HG02852 (cell line): Measurements from ENCODE around the gene ZNF155.

ENCODE experiments used
- ATAC-seq: cut with Tn5 transposase; IDR thresholded peaks from one replicate; pipeline ENCODE4 v1.9.1; 2021; ENCODE audit warnings: mild to moderate bottlenecking, moderate library complexity; ENCODE audit not compliant: unreplicated experiment

Gene ZNF155

DNA sequence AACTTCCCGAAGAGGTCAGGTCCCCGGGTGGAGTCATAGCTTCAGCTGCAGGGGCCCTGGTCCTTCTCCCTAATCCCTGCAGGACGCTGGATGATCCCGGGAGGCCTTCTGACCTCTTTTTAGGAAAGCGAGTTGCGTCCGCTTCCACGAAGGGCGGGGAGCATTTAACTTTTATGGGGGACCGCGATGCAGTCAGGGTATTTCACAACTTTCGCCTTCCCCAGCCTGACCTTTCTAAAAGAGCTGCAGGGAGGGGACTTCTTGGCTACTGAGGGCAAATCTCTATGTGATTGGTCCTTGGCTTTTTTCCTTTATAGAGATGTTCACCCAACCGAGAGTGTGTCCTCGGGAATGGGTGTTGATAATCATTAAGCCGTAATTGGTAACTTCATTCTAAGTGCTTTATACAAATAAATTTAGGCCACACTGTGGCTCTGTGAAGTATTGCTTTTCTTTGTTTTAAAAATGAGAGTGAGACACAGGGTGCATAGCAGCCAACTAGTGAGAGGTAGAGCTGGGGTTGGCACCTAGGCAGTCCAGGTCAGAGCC, 19.5 kb downstream of the ZNF155 start:
- ATAC-seq: peak; percentile 14

DNA sequence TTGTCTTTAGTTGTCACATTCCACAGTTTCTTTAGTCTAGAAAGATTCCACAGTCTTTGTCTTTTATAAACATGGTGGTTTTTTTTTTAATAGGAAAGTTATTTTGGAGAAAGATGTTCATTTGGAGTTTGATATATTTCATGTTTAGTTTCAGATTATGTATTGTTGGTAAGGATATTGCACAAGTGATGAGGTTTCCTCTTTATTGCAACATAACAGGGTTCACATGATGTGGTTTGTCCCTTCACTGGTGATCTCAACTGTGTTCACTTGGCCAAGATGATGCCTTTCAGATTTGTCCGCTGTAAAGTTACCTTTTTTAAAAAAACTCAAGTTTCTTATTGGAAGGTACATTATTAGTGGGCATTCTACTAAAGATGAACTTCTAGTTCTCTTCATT, 22.0 kb downstream of the ZNF155 start:
- no peak for ATAC-seq

DNA sequence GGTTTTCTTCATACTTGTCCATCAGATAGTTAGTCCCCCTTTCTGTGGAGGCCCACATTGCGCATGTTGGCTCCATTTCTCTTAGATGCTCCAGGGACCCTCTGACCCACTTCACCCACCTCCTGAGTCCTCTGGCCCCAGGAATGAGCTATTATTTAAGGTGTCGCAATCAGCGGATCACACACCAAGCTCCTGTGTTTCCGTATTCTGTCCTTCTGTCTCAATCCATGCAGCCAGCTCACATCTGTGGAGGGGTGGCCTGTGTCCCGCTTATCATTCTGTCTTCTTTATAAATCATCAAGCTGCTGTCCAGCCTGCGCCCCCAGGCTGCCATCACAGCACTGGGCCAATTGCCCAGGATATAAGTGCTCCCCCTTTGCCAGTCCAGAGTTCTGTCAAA, 23.5 kb downstream of the ZNF155 start:
- no peak for ATAC-seq

DNA sequence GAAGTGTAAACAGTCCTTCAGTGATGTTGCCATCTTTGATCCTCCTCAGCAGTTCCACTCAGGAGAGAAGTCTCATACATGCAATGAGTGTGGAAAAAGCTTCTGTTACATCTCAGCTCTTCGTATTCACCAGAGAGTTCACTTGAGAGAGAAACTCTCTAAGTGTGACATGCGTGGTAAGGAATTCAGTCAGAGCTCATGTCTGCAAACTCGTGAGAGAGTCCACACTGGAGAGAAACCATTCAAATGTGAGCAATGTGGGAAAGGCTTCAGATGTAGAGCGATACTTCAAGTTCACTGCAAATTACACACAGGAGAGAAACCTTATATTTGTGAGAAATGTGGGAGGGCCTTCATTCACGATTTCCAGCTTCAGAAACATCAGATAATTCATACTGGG, 26.5 kb downstream of the ZNF155 start:
- ATAC-seq: no peak

DNA sequence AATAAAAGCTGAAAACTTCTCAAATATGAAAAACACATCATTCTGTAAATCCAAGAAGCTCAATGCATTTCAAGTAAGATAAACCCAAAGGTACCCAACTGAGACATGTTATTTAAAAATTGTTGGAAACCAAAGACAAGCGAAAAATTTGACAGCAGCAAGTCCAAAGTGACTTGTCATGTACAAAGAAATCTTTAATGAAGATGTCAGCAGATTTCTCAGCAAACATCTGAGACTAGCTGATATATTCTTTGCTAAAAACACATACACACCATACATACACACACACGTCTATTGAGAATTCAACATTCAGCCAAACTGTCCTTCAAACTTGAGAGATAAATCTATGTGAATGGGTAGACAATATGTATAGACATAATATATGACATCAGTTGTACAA, 35.5 kb downstream of the ZNF155 start:
- ATAC-seq: no peak

DNA sequence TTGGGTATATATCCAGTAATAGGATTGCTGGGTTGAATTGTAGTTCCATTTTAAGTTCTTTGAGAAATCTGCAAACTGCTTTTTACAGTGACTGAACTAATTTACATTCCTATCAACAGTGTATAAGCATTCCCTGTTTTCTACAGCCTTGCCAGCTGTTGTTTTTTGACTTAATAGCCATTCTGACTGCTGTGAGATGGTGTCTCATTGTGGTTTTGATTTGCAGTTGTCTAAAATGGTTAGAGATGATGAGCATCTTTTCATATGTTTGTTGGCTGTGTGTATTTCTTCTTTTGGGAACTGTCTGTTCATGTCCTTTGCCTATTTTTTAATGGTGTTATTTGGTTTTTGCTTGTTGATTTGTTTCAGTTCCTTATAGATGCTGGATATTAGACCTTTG, 37.2 kb downstream of the ZNF155 start:
- no peak for ATAC-seq

DNA sequence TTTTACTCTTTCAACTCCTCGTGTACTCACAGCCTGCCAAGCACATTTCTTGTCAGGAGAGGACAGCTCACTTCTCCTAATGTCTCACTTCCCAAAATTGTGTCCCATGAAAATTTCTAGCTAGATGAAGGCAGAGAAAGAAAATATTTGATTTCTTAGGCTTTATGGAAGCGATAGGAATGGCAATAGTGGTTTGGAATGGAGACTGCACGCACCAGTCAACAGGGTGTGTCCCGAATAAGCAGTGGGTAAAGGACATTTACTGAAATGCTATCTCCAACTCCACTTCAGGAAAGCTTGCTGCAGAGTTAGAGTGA, 40.9 kb downstream of the ZNF155 start:
- no peak for ATAC-seq

DNA sequence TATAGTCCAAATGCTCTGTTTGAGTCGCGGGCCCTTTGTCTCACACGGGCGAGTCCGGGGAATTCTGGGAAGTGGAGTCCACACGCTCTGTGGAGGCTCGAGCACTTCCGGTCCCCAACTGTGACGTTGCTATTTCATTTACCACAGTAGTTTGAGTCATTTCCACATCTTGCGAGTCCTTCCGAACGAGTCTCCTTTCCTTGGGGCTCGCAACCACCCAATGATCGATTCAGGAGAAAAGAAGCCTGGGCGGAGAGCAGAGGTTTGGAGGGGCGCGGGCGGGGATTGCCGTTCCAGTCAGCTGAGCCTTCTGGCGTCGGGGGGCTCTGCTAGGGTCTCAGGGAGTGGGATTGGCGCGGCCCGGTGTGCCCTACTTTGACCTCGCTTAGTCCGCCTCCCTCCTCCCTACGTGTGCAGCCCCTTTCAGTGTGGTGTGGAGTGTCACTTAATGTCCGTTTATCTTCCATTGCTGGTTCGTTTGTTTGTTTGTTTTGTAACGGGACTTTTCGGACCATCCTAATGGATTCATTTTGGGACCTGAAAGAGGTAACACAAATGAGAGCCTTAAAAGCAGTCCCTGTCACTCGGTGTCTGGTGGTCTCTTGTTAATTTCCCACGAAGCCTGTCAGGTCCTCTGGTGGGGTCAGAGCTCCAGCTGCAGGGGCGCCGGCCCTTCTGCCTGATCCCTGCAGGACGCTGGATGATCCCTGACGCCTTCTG, 41.4 kb downstream of the ZNF155 start, which contains the start of gene ZNF222:
Gene ZNF222 (plus strand): TSS at position 163 of the 720 bp plus-strand sequence. CDS start 58 bp downstream, at position 221.
- peak; percentile 93 for ATAC-seq

DNA sequence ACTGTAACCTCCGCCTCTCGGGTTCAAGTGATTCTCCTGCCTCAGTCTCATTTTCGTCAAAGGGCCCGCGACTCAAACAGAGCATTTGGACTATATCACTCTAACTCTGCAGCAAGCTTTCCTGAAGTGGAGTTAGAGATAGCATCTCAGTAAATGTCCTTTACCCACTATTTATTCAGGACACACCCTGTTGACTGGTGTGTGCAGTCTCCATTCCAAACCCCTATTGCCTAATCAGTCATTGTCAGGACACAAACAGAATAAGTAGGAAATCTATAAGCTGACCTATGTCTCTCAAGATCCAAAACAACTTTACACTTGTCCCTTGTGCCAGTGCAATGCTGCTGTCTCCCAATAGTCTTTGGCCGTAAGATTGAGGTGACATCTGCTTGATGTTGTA, 42.6 kb downstream of the ZNF155 start:
- no peak for ATAC-seq

DNA sequence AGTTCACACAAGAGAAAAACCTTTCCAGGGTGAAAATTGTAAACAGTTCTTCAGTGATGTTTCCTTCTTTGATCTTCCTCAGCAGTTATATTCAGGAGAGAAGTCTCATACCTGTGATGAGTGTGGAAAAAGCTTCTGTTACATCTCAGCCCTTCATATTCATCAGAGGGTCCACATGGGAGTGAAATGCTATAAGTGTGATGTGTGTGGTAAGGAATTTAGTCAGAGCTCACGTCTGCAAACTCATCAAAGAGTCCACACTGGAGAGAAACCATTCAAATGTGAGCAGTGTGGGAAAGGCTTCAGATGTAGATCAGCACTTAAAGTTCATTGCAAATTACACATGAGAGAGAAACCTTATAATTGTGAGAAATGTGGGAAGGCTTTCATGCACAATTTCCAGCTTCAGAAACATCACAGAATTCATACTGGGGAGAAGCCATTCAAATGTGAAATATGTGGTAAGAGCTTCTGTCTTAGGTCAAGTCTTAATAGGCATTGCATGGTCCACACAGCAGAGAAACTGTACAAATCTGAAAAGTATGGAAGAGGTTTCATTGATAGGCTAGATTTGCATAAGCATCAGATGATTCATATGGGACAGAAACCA, 48.1 kb downstream of the ZNF155 start:
- no peak for ATAC-seq

DNA sequence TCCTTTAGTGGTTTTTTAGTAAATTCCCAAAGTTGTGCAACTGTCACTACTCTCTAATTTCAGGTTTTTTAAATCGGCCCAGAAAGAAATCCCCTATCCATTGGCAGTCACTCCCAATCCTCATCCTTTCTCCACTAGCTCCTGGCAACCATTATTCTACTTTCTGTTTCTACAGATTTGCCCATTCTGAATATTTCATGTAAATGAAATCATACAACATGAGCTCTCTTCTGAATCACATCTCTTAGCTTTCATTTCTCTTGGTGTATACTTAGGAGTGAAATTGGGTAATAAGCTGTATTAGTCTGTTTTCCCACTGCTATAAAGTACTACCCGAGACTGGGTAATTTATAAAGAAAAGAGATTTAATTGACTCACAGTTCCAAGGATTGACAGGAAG, 58.2 kb downstream of the ZNF155 start:
- ATAC-seq: no peak
